ENCODE measurements around the gene ARID1B. TPM values are rescaled to one million over a fixed set of nuclear protein-coding genes. Genes with fewer than 3 reads are reported as not detected.

Gene ARID1B
- total and polyA plus RNA-seq, 2 of the 13 experiments (the other 11 are each of a cell fraction or from before 2014, with no cell fraction given) = 20.1 to 32.6 TPM

DNA sequence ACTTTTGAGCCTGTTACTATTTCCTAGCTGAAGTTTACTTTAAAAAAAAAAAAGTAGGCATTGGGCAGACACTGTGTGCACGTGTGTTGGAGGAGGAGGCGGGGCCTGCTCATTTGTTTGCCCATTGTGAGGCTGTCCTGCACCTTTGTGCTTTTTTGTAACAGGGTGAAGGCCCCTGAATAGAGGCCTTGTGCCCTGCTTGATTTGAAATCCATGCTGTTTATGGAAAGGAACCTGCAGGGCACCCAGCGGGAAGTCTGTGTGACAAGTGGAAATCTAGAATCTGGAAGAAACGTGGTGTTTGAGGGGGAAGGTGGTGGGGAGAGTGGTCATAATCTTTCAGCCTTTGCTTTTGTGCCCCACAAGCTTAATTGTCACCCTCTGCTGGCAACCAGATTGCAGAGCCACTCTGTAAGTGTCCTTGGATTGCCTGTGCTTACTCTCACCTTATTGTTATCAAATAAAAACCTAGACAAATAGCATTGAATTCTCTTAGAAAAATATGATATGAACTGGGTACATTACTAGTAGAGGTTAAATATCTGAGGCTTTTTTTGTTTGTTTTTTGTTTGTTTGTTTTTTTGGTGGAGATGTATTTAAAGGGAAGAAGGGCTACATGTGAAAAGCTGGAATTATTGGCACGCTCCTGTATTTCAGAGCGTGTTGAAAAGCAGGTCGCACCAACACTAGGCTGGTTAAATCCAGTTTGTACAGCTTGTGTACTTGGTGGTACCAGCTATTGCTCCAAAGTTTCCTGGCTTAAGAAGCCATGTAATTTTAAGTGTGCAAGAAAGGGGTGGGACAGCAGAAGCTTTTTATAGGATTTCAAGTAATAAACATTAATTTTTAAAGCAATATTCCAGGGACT is 156.3 kb downstream of the ARID1B start (continued):
- TF ChIP-seq MTA3 (CRISPR knock-in tag; IDR thresholded peaks at IDR 0.05) = no peak
- TF ChIP-seq, protein P1, sequence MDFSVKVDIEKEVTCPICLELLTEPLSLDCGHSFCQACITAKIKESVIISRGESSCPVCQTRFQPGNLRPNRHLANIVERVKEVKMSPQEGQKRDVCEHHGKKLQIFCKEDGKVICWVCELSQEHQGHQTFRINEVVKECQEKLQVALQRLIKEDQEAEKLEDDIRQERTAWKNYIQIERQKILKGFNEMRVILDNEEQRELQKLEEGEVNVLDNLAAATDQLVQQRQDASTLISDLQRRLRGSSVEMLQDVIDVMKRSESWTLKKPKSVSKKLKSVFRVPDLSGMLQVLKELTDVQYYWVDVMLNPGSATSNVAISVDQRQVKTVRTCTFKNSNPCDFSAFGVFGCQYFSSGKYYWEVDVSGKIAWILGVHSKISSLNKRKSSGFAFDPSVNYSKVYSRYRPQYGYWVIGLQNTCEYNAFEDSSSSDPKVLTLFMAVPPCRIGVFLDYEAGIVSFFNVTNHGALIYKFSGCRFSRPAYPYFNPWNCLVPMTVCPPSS (IDR thresholded peaks at IDR 0.05) = no peak
- TF ChIP-seq ZNF10 (CRISPR knock-in tag; IDR thresholded peaks at IDR 0.05; ENCODE audit: borderline replicate concordance, low read depth) = no peak
- no peak for TF ChIP-seq ZNF333 (CRISPR knock-in tag; IDR thresholded peaks at IDR 0.05; ENCODE audit: borderline replicate concordance)
- TF ChIP-seq, protein P2, sequence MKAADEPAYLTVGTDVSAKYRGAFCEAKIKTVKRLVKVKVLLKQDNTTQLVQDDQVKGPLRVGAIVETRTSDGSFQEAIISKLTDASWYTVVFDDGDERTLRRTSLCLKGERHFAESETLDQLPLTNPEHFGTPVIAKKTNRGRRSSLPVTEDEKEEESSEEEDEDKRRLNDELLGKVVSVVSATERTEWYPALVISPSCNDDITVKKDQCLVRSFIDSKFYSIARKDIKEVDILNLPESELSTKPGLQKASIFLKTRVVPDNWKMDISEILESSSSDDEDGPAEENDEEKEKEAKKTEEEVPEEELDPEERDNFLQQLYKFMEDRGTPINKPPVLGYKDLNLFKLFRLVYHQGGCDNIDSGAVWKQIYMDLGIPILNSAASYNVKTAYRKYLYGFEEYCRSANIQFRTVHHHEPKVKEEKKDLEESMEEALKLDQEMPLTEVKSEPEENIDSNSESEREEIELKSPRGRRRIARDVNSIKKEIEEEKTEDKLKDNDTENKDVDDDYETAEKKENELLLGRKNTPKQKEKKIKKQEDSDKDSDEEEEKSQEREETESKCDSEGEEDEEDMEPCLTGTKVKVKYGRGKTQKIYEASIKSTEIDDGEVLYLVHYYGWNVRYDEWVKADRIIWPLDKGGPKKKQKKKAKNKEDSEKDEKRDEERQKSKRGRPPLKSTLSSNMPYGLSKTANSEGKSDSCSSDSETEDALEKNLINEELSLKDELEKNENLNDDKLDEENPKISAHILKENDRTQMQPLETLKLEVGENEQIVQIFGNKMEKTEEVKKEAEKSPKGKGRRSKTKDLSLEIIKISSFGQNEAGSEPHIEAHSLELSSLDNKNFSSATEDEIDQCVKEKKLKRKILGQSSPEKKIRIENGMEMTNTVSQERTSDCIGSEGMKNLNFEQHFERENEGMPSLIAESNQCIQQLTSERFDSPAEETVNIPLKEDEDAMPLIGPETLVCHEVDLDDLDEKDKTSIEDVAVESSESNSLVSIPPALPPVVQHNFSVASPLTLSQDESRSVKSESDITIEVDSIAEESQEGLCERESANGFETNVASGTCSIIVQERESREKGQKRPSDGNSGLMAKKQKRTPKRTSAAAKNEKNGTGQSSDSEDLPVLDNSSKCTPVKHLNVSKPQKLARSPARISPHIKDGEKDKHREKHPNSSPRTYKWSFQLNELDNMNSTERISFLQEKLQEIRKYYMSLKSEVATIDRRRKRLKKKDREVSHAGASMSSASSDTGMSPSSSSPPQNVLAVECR (CRISPR knock-in tag; IDR thresholded peaks at IDR 0.05; ENCODE audit: borderline replicate concordance) = peak; percentile 77; the same call in 1 of the 2 replicates
- TF ChIP-seq, protein P3, sequence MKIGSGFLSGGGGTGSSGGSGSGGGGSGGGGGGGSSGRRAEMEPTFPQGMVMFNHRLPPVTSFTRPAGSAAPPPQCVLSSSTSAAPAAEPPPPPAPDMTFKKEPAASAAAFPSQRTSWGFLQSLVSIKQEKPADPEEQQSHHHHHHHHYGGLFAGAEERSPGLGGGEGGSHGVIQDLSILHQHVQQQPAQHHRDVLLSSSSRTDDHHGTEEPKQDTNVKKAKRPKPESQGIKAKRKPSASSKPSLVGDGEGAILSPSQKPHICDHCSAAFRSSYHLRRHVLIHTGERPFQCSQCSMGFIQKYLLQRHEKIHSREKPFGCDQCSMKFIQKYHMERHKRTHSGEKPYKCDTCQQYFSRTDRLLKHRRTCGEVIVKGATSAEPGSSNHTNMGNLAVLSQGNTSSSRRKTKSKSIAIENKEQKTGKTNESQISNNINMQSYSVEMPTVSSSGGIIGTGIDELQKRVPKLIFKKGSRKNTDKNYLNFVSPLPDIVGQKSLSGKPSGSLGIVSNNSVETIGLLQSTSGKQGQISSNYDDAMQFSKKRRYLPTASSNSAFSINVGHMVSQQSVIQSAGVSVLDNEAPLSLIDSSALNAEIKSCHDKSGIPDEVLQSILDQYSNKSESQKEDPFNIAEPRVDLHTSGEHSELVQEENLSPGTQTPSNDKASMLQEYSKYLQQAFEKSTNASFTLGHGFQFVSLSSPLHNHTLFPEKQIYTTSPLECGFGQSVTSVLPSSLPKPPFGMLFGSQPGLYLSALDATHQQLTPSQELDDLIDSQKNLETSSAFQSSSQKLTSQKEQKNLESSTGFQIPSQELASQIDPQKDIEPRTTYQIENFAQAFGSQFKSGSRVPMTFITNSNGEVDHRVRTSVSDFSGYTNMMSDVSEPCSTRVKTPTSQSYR (CRISPR knock-in tag; IDR thresholded peaks at IDR 0.05; ENCODE audit: borderline replicate concordance) = peak; percentile 70; the same call in 1 of the 2 replicates
- TF ChIP-seq, protein P4, sequence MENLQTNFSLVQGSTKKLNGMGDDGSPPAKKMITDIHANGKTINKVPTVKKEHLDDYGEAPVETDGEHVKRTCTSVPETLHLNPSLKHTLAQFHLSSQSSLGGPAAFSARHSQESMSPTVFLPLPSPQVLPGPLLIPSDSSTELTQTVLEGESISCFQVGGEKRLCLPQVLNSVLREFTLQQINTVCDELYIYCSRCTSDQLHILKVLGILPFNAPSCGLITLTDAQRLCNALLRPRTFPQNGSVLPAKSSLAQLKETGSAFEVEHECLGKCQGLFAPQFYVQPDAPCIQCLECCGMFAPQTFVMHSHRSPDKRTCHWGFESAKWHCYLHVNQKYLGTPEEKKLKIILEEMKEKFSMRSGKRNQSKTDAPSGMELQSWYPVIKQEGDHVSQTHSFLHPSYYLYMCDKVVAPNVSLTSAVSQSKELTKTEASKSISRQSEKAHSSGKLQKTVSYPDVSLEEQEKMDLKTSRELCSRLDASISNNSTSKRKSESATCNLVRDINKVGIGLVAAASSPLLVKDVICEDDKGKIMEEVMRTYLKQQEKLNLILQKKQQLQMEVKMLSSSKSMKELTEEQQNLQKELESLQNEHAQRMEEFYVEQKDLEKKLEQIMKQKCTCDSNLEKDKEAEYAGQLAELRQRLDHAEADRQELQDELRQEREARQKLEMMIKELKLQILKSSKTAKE (CRISPR knock-in tag; IDR thresholded peaks at IDR 0.05; ENCODE audit: borderline replicate concordance) = no peak
- TF ChIP-seq KLF15 (CRISPR knock-in tag; IDR thresholded peaks at IDR 0.05; ENCODE audit: borderline replicate concordance) = no peak
- TF ChIP-seq DR1 (CRISPR knock-in tag; IDR thresholded peaks at IDR 0.05) = no peak
- TF ChIP-seq ADNP (CRISPR knock-in tag; IDR thresholded peaks at IDR 0.05) = no peak
- no peak for TF ChIP-seq ZNF34 (CRISPR knock-in tag; IDR thresholded peaks at IDR 0.05; ENCODE audit: borderline replicate concordance)
- TF ChIP-seq, protein P5, sequence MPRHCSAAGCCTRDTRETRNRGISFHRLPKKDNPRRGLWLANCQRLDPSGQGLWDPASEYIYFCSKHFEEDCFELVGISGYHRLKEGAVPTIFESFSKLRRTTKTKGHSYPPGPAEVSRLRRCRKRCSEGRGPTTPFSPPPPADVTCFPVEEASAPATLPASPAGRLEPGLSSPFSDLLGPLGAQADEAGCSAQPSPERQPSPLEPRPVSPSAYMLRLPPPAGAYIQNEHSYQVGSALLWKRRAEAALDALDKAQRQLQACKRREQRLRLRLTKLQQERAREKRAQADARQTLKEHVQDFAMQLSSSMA (CRISPR knock-in tag; IDR thresholded peaks at IDR 0.05) = no peak
- 0 out of 2 replicates have a peak, but pooled peaks have one; percentile 26 for TF ChIP-seq BORCS8-MEF2B (CRISPR knock-in tag; IDR thresholded peaks at IDR 0.05)
- TF ChIP-seq KDM6A (CRISPR knock-in tag; IDR thresholded peaks at IDR 0.05; ENCODE audit: low read depth) = no peak
- no peak for TF ChIP-seq RCOR2 (CRISPR knock-in tag; IDR thresholded peaks at IDR 0.05)
- no peak for TF ChIP-seq ZNF703 (CRISPR knock-in tag; IDR thresholded peaks at IDR 0.05; ENCODE audit: borderline replicate concordance)
- TF ChIP-seq FOXJ3 (CRISPR knock-in tag; IDR thresholded peaks at IDR 0.05; ENCODE audit: borderline replicate concordance) = peak; percentile 83; the same call in 1 of the 2 replicates
